H1 (cell line): Measurements from ENCODE around the gene ARMH3.

Source experiments
- POLR2AphosphoS5 ChIP-seq: IDR thresholded peaks from 2 replicates; pipeline ENCODE4 v1.6.1; 2011; ENCODE audit warnings: low read depth, low read length
- SP1 ChIP-seq: IDR thresholded peaks from 2 replicates; pipeline ENCODE4 v1.6.1; 2011; ENCODE audit warnings: low read depth, low read length

- no peak for TF ChIP-seq POLR2AphosphoS5
- no peak for TF ChIP-seq SP1
These were observed 229.0 kb downstream of the ARMH3 start for GRCh38 chr10:101826852-101827434.
